Prostate gland (tissue), 2 donors: ENCODE measurements around the gene SEL1L3.

ENCODE experiments used
- POLR2A ChIP-seq: fragments of 450-650 bp; IDR thresholded peaks from one replicate; pipeline ENCODE4 v1.6.1; 2016; ENCODE audit warnings: antibody characterized with exemption, mild to moderate bottlenecking
- POLR2AphosphoS5 ChIP-seq: sonication (generic); formaldehyde crosslinking; IDR thresholded peaks from one replicate; pipeline ENCODE4 v1.6.1; 2017; ENCODE audit warnings: antibody characterized with exemption
- TF ChIP-seq, protein P1 (sequence below), 4 experiments: fragments of 200-600 bp in 2 of 4; fragments of 450-650 bp in 2 of 4; sonication (generic) in 2 of 4; IDR thresholded peaks; 1 replicate in 3 of 4; 2 replicates in 1 of 4; pipeline ENCODE4 v1.5.1; 2016 to 2019; ENCODE audit warnings: antibody characterized with exemption in 4 of 4, mild to moderate bottlenecking in 2 of 4, moderate library complexity in 2 of 4

DNA sequence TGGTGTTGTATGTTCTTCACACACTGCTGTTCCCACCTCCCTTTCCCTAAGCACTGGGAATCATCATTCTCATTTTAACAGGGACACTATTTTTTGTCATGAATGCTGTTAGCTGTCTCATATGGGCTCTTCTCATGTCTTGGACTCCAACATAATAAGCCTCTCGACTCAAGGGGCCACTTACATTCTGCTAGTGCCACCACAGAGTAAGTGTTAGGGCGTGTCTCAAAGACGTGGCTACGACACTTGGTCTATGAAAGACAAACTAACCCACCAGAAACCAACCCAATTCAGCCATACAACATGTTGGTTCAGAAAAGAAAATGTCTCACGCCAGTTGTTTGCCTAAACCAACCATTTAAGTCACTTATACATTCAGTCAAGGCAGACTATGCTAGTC lies 32.2 kb downstream of the SEL1L3 start:
- no peak for TF ChIP-seq POLR2A
- no peak for TF ChIP-seq POLR2AphosphoS5
- TF ChIP-seq, protein P1, sequence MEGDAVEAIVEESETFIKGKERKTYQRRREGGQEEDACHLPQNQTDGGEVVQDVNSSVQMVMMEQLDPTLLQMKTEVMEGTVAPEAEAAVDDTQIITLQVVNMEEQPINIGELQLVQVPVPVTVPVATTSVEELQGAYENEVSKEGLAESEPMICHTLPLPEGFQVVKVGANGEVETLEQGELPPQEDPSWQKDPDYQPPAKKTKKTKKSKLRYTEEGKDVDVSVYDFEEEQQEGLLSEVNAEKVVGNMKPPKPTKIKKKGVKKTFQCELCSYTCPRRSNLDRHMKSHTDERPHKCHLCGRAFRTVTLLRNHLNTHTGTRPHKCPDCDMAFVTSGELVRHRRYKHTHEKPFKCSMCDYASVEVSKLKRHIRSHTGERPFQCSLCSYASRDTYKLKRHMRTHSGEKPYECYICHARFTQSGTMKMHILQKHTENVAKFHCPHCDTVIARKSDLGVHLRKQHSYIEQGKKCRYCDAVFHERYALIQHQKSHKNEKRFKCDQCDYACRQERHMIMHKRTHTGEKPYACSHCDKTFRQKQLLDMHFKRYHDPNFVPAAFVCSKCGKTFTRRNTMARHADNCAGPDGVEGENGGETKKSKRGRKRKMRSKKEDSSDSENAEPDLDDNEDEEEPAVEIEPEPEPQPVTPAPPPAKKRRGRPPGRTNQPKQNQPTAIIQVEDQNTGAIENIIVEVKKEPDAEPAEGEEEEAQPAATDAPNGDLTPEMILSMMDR (IDR thresholded peaks at IDR 0.05): no peak
